Adrenal gland (tissue), 5 donors: ENCODE measurements around the gene LY86.

Experiments used
- CTCF ChIP-seq, 6 experiments: fragments of 450-650 bp in 4 of 6; fragments of 200-600 bp in 2 of 6; sonication (generic) in 1 of 6; IDR thresholded peaks; 1 replicate in 5 of 6; 2 replicates in 1 of 6; pipeline versions ENCODE4 v1.5.1 to v1.8.0; 2016 to 2021; ENCODE audit warnings: antibody characterized with exemption in 6 of 6, mild to moderate bottlenecking in 2 of 6, moderate library complexity in 1 of 6
- POLR2A ChIP-seq, 2 donors: fragments of 450-650 bp; IDR thresholded peaks; one replicate each; pipeline ENCODE4 v1.6.1; 2017; ENCODE audit warnings: antibody characterized with exemption in 2 of 2, mild to moderate bottlenecking in 2 of 2, moderate library complexity in 1 of 2
- donor health status: DM: no; HTN: no; CAD: no.

GRCh38 chr6:6694825-6695624, 106.5 kb downstream of the LY86 start:
- TF ChIP-seq CTCF (IDR thresholded peaks at IDR 0.05) (no peak), POLR2A (IDR thresholded peaks at IDR 0.05) (no peak)
